NAMALWA (cell line): ENCODE results near the gene DPP7.
A peak's percentile ranks its signal among the peaks of the same experiment; 100 is the strongest.
"Not testable (repeated sequence)": the region's sequence is repeated elsewhere in the genome, so short reads cannot be mapped to it uniquely, and the experiment has no call there.

Experiments
- DNase-seq: peaks from one replicate; pipeline ENCODE4 v3.0.0-alpha.2; 2015; ENCODE audit warnings: low spot score

The DPP7 gene

GRCh38 chr9:137070906-137071275 lies 43.6 kb downstream of the DPP7 start:
- peak; percentile 49 for DNase-seq

GRCh38 chr9:137070201-137070905 lies 44.2 kb downstream of the DPP7 start, which contains the start of gene SAPCD2:
TSS of gene SAPCD2 (minus strand) at chr9:137070557. CDS start at chr9:137070460, 97 bp downstream.
- DNase-seq = peak; percentile 93

GRCh38 chr9:137069508-137070091 lies 44.9 kb downstream of the DPP7 start:
- DNase-seq = no peak

GRCh38 chr9:137068539-137069507 lies 45.7 kb downstream of the DPP7 start:
- no peak for DNase-seq

GRCh38 chr9:137067860-137068538 lies 46.5 kb downstream of the DPP7 start:
- peak; percentile 96 for DNase-seq

- DNase-seq = no peak
Measured at GRCh38 chr9:137066096-137066861, 48.3 kb downstream of the DPP7 start.

GRCh38 chr9:137065336-137065967 lies 49.1 kb downstream of the DPP7 start:
- no peak for DNase-seq

DNA sequence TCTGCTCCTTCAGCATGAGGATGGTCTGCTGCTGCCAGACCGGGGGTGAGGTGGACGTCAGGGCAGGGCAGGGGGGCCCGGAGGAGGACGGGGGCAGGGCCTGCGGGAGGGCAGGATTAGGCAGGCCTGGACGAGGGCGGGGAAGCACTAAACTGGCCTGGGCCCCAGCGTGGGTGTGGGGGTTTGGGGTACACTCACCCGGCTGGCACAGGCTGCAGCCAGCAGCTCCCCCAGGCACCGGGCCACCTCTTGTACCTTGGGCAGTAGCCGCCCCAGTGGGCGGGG lies 49.7 kb downstream of the DPP7 start:
- DNase-seq = no peak

GRCh38 chr9:137064027-137064879 lies 50.3 kb downstream of the DPP7 start:
- DNase-seq = peak; percentile 56

DNA sequence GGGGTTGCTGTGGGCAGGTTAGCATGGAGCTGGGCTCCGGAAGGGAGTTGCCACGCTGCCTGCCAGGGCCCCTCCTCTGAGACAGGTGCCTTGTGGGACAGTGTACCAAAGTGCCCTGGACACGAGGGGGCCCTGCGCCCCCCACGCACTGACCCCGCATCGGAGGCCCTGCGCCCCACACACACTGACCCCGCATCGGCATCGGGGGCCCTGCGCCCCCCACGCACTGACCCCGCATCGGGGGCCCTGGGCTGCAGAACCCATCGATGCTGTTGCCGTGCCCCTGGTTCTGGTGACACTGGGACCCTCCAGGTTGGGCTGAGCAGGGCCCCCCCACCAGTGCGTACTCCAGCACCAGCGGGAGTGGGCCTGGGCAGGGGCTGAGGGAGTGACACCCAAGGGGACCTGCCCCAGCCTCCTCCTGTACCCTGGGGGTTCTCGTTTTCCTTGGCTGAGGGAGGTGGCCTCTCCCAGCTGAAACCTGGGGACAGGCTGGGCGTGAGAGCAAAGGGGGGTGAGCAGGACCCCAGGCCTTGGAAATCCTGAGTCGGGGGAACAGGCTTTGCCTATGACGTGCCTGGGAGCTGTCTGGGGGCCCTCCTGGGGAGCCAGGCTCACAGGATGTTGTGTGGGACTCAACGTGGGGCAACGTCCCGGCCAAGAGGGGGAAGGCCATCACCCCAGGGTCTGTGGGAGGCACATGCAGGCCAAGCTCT lies 51.1 kb downstream of the DPP7 start:
- DNase-seq = no peak

- DNase-seq = not testable (repeated sequence)
Measured at GRCh38 chr9:137062798-137063197, 51.7 kb downstream of the DPP7 start.

- no peak for DNase-seq
Measured at GRCh38 chr9:137062384-137062783, 52.1 kb downstream of the DPP7 start.
